A673 (cell line): ENCODE data around the gene WRNIP1. TPM values are rescaled to one million over a fixed set of nuclear protein-coding genes. Genes with fewer than 3 reads are reported as not detected.

Experiments
- BruUV-seq: library from RNA; stranded (reverse); fragments of 400-500 nt; replicated peaks from 2 replicates; lab custom pipeline; 2021; lab: Mats Ljungman, UMichigan
- CTCF ChIA-PET: fragments of 300-600 bp; sonication (Branson Sonifier 250); formaldehyde crosslinking; loops from one replicate; lab custom pipeline; 2022; ENCODE audit warnings: antibody characterized with exemption; lab: Charles Lee
- POLR2A ChIA-PET: fragments of 300-600 bp; sonication (Branson Sonifier 250); formaldehyde crosslinking; loops from one replicate; lab custom pipeline; 2022; ENCODE audit warnings: antibody characterized with exemption; ENCODE audit not compliant: low non-redundant PET; lab: Charles Lee
- DNase-seq: peaks from one replicate; pipeline ENCODE4 v3.0.0-alpha.2; 2015; ENCODE audit warnings: low spot score
- H3K27ac ChIP-seq: fragments of 200-600 bp; sonication (generic); 2 replicates; pipeline ENCODE4 v1.5.1; 2016; ENCODE audit warnings: mixed run types, low read depth, mild to moderate bottlenecking, mixed read lengths, antibody characterized with exemption, low read length; ENCODE audit not compliant: poor library complexity, severe bottlenecking
- H3K27me3 ChIP-seq: fragments of 200-600 bp; sonication (generic); replicated peaks from 2 replicates; pipeline ENCODE4 v1.6.1; 2017; ENCODE audit warnings: mixed run types, low read depth, mild to moderate bottlenecking, mixed read lengths, antibody characterized with exemption, low read length; ENCODE audit not compliant: insufficient read depth, poor library complexity
- H3K36me3 ChIP-seq: fragments of 200-600 bp; sonication (generic); 2 replicates; pipeline ENCODE4 v1.6.1; 2016; ENCODE audit warnings: mixed run types, mild to moderate bottlenecking, mixed read lengths, antibody characterized with exemption, low read length; ENCODE audit not compliant: insufficient read depth, poor library complexity, severe bottlenecking
- H3K4me1 ChIP-seq: fragments of 200-600 bp; sonication (generic); 2 replicates; pipeline ENCODE4 v1.6.1; 2017; ENCODE audit warnings: mixed run types, mild to moderate bottlenecking, mixed read lengths, antibody characterized with exemption, low read length; ENCODE audit not compliant: insufficient read depth, poor library complexity, severe bottlenecking
- H3K4me3 ChIP-seq: fragments of 200-600 bp; sonication (generic); 2 replicates; pipeline ENCODE4 v1.5.1; 2016; ENCODE audit warnings: low read depth, mixed run types, mild to moderate bottlenecking, mixed read lengths, low read length; ENCODE audit not compliant: poor library complexity, severe bottlenecking
- H3K9me3 ChIP-seq: fragments of 200-600 bp; sonication (generic); 2 replicates; pipeline ENCODE4 v1.6.1; 2016; ENCODE audit warnings: mixed run types, low read depth, mild to moderate bottlenecking, mixed read lengths, antibody characterized with exemption, low read length; ENCODE audit not compliant: poor library complexity, severe bottlenecking
- CTCF ChIP-seq: fragments of 300-800, 200-600 bp; sonication (generic); conservative IDR thresholded peaks from 2 replicates; pipeline ENCODE4 v1.5.1; 2017; ENCODE audit warnings: low read depth, mild to moderate bottlenecking, antibody characterized with exemption, low read length, moderate library complexity, mixed read lengths
- EZH2 ChIP-seq: fragments of 200-600 bp; sonication (generic); IDR thresholded peaks from 2 replicates; pipeline ENCODE4 v1.6.1; 2017; ENCODE audit warnings: borderline replicate concordance, low read depth, mild to moderate bottlenecking, mixed read lengths, antibody characterized with exemption, low read length; ENCODE audit not compliant: poor library complexity, severe bottlenecking
- intact Hi-C: fragments of 100-400 bp; cut with micrococcal nuclease; formaldehyde crosslinking; loops from one replicate; pipeline ENCODE4 v1.10.0; 2022; ENCODE audit not compliant: unreplicated experiment
- total RNA-seq: library from RNA; stranded (reverse); gene quantifications from 2 replicates; pipeline ENCODE4 v1.2.3, GENCODE V29; 2021

Gene WRNIP1
- total RNA-seq, 1 experiment from 2014 or later: 49.3 TPM

GRCh38 chr6:2819978-2820377 lies 54.8 kb downstream of the WRNIP1 start:
- no peak for DNase-seq
- no peaks in the 10 kb centered on the region for H3K27me3 ChIP-seq
- H3K4me3 ChIP-seq: no peak overlapping the region
- H3K9me3 ChIP-seq: peaks cover 7% of the 10 kb centered on the region
- no peaks in the 10 kb centered on the region for H3K36me3 ChIP-seq
- no peaks in the 10 kb centered on the region for H3K4me1 ChIP-seq
- ChIA-PET CTCF (no interaction called here), POLR2A (no interaction called here)
- no peak overlapping the region for H3K27ac ChIP-seq
- no TSS peak for BruUV-seq
- TF ChIP-seq EZH2 (no peak), CTCF (no peak)
- intact Hi-C loops: no loop called here

- H3K4me1 ChIP-seq: no peaks in the 10 kb centered on the region
- TF ChIP-seq EZH2 (no peak), CTCF (no peak)
- no peak overlapping the region for H3K27ac ChIP-seq
- intact Hi-C loops: no loop called here
- H3K36me3 ChIP-seq: no peaks in the 10 kb centered on the region
- DNase-seq: no peak
- ChIA-PET POLR2A (no interaction called here), CTCF (no interaction called here)
- no TSS peak for BruUV-seq
- H3K9me3 ChIP-seq: peaks cover 7% of the 10 kb centered on the region
- H3K27me3 ChIP-seq: no peaks in the 10 kb centered on the region
- H3K4me3 ChIP-seq: no peak overlapping the region
Observed at GRCh38 chr6:2820415-2820814, 55.2 kb downstream of the WRNIP1 start.

GRCh38 chr6:2821554-2821953 lies 56.4 kb downstream of the WRNIP1 start:
- no peak for DNase-seq
- BruUV-seq: no TSS peak
- TF ChIP-seq EZH2 (no peak), CTCF (no peak)
- Histone ChIP-seq H3K4me3 (no peak overlapping the region), H3K4me1 (no peaks in the 10 kb centered on the region), H3K9me3 (no peaks in the 10 kb centered on the region), H3K27ac (no peak overlapping the region), H3K36me3 (no peaks in the 10 kb centered on the region), H3K27me3 (no peaks in the 10 kb centered on the region)
- POLR2A ChIA-PET: no interaction called here
- CTCF ChIA-PET: interaction anchor here (0.5 kb wide), 1 partner anchor 115 kb away, joined by 5 read pairs; no protein-coding TSS in a partner anchor
- intact Hi-C loops: no loop called here
